Epithelial cell of esophagus (primary cell): ENCODE data around the gene MRPL40.
"Not testable (repeated sequence)": the region's sequence is repeated elsewhere in the genome, so short reads cannot be mapped to it uniquely, and the experiment has no call there.

Experiments used
- DNase-seq: peaks from one replicate; pipeline ENCODE4 v3.0.0; 2010; ENCODE audit warnings: low read depth
- H3K4me3 ChIP-seq: 2 replicates; pipeline ENCODE4 v1.5.1; 2011; ENCODE audit warnings: mild to moderate bottlenecking, low read length, control low read depth
- CTCF ChIP-seq: IDR thresholded peaks from 2 replicates; pipeline ENCODE4 v1.5.1; 2011; ENCODE audit warnings: low read depth, mild to moderate bottlenecking, low read length, control low read depth, inconsistent platforms; ENCODE audit not compliant: insufficient read depth; ENCODE audit errors: missing control alignments

MRPL40 gene

DNA sequence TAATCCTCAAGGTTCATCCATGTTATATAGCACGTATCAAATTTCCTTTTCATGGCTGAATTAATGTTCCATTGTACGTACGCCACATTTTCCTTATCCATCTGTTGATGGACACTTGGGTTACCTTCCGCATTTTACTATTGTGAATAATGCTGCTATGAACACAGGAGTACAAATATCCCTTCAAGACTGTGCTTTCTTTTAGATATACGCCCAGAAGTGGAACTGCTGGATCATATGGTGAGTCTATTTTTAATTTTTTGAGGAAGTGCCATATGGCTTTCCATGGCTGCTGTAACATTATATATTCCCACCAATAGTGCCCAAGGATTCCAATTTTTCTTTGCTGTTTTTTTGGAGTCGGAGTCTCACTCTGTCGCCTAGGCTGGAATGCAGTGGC lies 6.0 kb downstream of the MRPL40 start:
- H3K4me3 ChIP-seq = no peak overlapping the region
- TF ChIP-seq CTCF = no peak
- DNase-seq = peak; percentile 37

DNA sequence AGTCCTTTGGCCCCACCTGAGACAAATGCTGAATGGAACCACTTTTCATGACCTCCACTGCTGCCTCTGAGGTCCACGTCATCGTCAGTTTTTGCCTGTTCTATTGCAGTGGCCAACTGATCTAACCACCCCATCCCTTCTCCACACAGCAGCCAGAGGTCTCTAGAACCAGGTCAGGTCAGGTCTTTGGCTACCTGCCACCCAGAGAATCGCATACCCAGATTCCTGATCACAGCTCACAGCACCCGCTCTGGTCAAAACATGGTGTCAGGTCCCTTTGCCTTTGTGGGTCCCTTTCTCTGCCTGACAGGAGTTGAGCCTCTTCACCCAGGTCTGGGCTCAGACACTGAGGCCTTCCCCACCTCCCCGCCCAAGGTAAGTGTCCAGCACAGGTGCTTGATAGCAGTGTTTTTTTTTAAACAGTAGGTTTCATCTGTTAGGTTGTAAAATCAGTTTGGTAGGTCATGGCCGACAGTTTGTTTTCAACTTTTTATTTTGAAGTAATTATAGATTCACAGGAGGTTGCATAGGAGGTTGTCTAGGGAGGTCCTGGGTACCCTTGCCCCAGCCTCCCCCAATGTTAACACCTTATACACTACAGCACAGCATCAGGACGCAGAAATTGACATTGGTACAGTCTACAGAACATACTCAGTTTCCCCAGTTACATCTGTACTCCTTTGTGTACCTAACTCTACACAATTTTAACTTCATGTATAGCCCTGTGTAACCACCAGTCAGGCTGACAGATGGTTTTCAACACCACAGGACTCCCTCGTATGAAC lies 8.3 kb downstream of the MRPL40 start:
- no peak for DNase-seq
- TF ChIP-seq CTCF = no peak
- H3K4me3 ChIP-seq = no peak overlapping the region

- no peak for TF ChIP-seq CTCF
Observed at GRCh38 chr22:19442166-19442565, 9.8 kb downstream of the MRPL40 start.

DNA sequence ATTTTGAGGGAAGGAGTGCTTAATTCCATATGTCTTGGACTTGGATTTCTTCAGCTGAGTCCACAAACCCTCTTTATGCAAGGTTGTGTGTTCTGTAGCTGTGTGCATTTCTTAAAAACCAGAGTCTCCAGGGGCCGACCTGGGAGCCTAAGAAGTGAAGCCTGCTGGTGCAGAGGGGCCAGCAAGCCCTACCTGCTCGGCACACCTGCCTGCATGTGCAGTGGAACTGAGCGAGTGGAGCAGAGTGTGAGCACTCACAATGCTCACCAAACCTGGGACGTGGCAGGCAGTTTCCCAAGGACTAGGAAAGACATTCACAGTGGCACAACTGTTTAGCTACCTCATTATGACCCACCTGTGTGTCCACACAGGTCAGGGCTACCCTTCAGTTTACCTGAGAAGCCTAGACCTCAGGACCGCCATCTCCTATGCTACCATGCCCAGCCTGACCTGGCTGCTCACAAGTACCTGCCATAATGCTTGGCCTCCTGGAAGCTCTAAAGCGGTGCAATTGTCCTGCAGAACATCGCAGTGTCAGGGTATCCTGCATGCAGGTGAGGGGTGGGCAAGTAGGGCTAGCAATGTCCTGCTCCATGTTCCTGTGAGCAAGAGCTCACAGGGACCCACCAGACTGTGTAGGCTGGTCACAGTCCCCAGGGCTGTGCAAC lies 11.3 kb downstream of the MRPL40 start:
- TF ChIP-seq CTCF = no peak
- no peak for DNase-seq
- H3K4me3 ChIP-seq = no peak overlapping the region

More at GRCh38 chr22:19442166-19442565, 9.8 kb downstream of the MRPL40 start:
- H3K4me3 ChIP-seq = no peak overlapping the region
- no peak for DNase-seq

DNA sequence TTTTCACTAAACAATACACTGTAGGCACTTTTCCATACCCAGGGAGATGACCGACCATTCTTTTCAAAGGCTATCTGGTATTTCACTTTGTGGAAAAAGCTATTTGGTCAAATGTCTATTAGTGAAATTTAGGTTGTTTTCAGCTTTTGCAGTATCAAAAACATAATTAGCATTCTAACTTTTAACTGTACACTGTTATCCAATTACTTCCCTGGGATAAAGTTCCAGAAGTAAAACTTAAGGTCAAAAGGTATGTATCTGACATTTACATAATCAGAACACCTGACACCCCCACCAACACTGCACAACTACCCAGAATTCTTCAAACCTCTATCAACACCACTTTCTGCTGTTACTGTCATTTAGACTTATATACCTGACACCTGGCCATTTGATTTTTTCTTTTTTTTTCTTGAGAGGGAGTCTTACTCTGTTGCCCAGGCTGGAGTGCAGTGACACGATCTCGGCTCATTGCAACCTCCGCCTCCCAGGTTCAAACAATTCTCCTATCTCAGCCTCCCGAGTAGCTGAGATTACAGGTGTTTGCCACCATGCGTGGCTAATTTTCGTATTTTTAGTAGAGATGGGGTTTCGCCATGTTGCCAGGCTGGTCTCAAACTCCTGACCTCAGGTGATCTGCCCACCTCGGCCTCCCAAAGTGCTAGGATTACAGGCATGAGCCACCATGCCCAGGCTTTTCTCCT lies 13.1 kb downstream of the MRPL40 start:
- not testable (repeated sequence) for DNase-seq

DNA sequence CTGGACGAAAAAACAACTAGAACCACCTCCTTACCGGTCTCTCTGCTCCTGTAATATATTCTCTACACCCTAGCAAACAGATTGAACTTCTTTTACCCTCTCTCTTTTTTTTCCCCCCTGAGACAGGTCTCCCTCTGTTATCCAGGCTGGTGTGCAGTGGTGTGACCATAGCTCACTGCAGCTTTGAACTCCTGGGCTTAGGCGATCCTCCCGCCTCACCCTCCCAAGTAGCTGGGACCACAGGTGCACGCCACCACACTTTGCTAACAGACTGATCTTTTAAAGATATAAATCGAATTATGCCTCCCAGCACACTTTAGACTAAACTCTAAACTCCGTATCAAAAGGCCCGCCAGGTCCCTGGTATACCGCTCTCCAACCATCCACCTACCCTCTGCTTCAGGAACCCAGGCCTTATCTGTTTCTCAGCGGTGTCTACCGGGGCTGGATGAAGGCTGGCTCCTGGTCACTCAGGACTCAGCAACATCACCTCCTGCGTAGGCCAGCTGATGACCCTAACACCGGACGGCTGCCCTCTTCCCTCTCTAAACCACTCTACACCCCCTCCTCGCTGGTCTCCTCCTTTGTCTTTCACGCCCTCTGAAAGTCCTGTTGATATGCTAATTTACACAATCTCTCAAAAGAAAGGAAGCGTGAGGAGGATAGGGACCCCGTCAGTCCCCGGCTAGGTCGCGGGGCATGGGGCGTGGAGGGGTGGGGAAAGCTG lies 14.4 kb downstream of the MRPL40 start:
- peak overlapping the region; percentile 93 for H3K4me3 ChIP-seq
- no peak for DNase-seq
- TF ChIP-seq CTCF = no peak

More for the DNA sequence above, 13.1 kb downstream of the MRPL40 start:
- not testable (repeated sequence) for H3K4me3 ChIP-seq
